Astrocyte (in vitro differentiated cells and primary cell): Measurements from ENCODE around the gene PHKA2. TPM values are rescaled to one million over a fixed set of nuclear protein-coding genes. Genes with fewer than 3 reads are reported as not detected.

Experiments used
- DNase-seq: peaks from one replicate; pipeline ENCODE4 v3.0.0-alpha.2; 2010; ENCODE audit warnings: low read depth
- FAIRE-seq: peaks from 2 replicates; lab custom pipeline; 2011; peaks lifted over from hg19 to GRCh38; lab: Jason Lieb, UNC
- H2AFZ ChIP-seq: 2 replicates; pipeline ENCODE4 v1.6.0; 2012; ENCODE audit warnings: low read depth, low read length, inconsistent platforms
- H3K27ac ChIP-seq: 2 replicates; pipeline ENCODE4 v1.5.1; 2011; ENCODE audit warnings: low read depth, low read length, inconsistent platforms
- H3K27me3 ChIP-seq: 2 replicates; pipeline ENCODE4 v1.6.0; 2011; ENCODE audit warnings: low read length, inconsistent platforms; ENCODE audit not compliant: insufficient read depth
- H3K36me3 ChIP-seq: 2 replicates; pipeline ENCODE4 v1.5.1; 2011; ENCODE audit warnings: low read length, inconsistent platforms; ENCODE audit not compliant: insufficient read depth
- H3K4me1 ChIP-seq: 2 replicates; pipeline ENCODE4 v1.5.1; 2011; ENCODE audit warnings: low read length, inconsistent platforms; ENCODE audit not compliant: insufficient read depth
- H3K4me2 ChIP-seq: 2 replicates; pipeline ENCODE4 v1.6.0; 2012; ENCODE audit warnings: low read length, inconsistent platforms
- H3K4me3 ChIP-seq: 2 replicates; pipeline ENCODE4 v1.5.1; 2011; ENCODE audit warnings: low read depth, mild to moderate bottlenecking, low read length, inconsistent platforms; ENCODE audit not compliant: insufficient read depth
- H3K79me2 ChIP-seq: 2 replicates; pipeline ENCODE4 v1.6.0; 2012; ENCODE audit warnings: mild to moderate bottlenecking, low read length, inconsistent platforms; ENCODE audit not compliant: insufficient read depth
- H3K9ac ChIP-seq: 2 replicates; pipeline ENCODE4 v1.6.0; 2012; ENCODE audit warnings: mild to moderate bottlenecking, low read length, inconsistent platforms
- H3K9me3 ChIP-seq: 2 replicates; pipeline ENCODE4 v1.5.1; 2012; ENCODE audit warnings: low read depth, mild to moderate bottlenecking, low read length, inconsistent platforms; ENCODE audit not compliant: insufficient read depth
- H4K20me1 ChIP-seq: 2 replicates; pipeline ENCODE4 v1.6.0; 2012; ENCODE audit warnings: low read length, inconsistent platforms; ENCODE audit not compliant: insufficient read depth
- H3K27ac Mint-ChIP-seq: one replicate; pipeline ENCODE4 v1.8.0; 2021; ENCODE audit warnings: mild to moderate bottlenecking, mixed read lengths; ENCODE audit not compliant: unreplicated experiment
- H3K27me3 Mint-ChIP-seq: one replicate; pipeline ENCODE4 v1.8.0; 2021; ENCODE audit warnings: low read depth, mixed read lengths; ENCODE audit not compliant: unreplicated experiment
- H3K36me3 Mint-ChIP-seq: one replicate; pipeline ENCODE4 v1.8.0; 2021; ENCODE audit warnings: low read depth, mixed read lengths; ENCODE audit not compliant: unreplicated experiment
- H3K4me1 Mint-ChIP-seq: one replicate; pipeline ENCODE4 v1.8.0; 2021; ENCODE audit warnings: low read depth, mixed read lengths; ENCODE audit not compliant: unreplicated experiment
- H3K4me3 Mint-ChIP-seq: one replicate; pipeline ENCODE4 v1.8.0; 2021; ENCODE audit warnings: mild to moderate bottlenecking, moderate library complexity, mixed read lengths; ENCODE audit not compliant: unreplicated experiment
- H3K9me3 Mint-ChIP-seq: one replicate; pipeline ENCODE4 v1.8.0; 2021; ENCODE audit warnings: mild to moderate bottlenecking, mixed read lengths; ENCODE audit not compliant: unreplicated experiment
- CTCF ChIP-seq: IDR thresholded peaks from 2 replicates; pipeline ENCODE4 v1.5.1; 2011; ENCODE audit warnings: low read depth, mild to moderate bottlenecking, inconsistent platforms, low read length, moderate library complexity; ENCODE audit not compliant: insufficient read depth
- EZH2 ChIP-seq: IDR thresholded peaks from 2 replicates; pipeline ENCODE4 v1.6.1; 2012; ENCODE audit warnings: mild to moderate bottlenecking, low read length, inconsistent platforms; ENCODE audit not compliant: insufficient read depth
- total RNA-seq: library from RNA; stranded (reverse); gene quantifications from 2 replicates; pipeline ENCODE4 v1.2.1, GENCODE V29; 2021

PHKA2 gene
- total RNA-seq, 1 donor from 2014 or later: 12.4 TPM

GRCh38 chrX:18899796-18900380, 84.0 kb downstream of the PHKA2 start:
- Histone ChIP-seq H3K9me3 (no peaks in the 10 kb centered on the region), H3K36me3 (no peaks in the 10 kb centered on the region), H3K79me2 (no peaks in the 10 kb centered on the region), H2AFZ (no peak overlapping the region), H3K4me3 (no peak overlapping the region), H3K27me3 (no peaks in the 10 kb centered on the region), H4K20me1 (no peaks in the 10 kb centered on the region), H3K4me1 (no peaks in the 10 kb centered on the region), H3K9ac (no peak overlapping the region), H3K4me2 (no peak overlapping the region), H3K27ac (no peak overlapping the region)
- FAIRE-seq: no peak
- no peak overlapping the region for H3K27ac Mint-ChIP-seq
- no peaks in the 10 kb centered on the region for H3K27me3 Mint-ChIP-seq
- H3K36me3 Mint-ChIP-seq: peaks cover 2% of the 10 kb centered on the region
- TF ChIP-seq CTCF (no peak), EZH2 (no peak)
- H3K4me3 Mint-ChIP-seq: no peak overlapping the region
- no peaks in the 10 kb centered on the region for H3K9me3 Mint-ChIP-seq
- DNase-seq: no peak
- H3K4me1 Mint-ChIP-seq: no peaks in the 10 kb centered on the region

DNA sequence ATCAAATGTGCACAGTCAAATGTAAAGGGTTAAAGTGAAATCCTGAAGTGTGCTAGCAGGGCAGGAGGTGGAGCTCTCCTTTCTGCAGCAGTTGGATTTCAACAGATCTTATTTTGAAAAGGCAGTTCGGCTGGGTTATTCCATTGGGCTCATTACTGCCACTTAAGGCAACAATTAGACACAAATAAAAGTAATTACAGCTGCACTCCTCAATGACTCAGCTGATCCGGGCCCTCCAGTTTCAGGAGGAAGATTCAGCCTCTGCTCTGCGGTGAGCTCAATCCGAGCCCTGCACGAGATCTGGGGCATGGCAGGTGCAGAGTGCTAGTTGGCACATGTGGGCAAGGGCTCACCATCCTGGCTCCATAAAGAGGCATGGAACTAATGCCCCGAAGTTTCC, 85.4 kb downstream of the PHKA2 start:
- Mint-ChIP-seq H3K27ac (no peak overlapping the region), H3K4me1 (no peaks in the 10 kb centered on the region), H3K9me3 (no peaks in the 10 kb centered on the region), H3K27me3 (no peaks in the 10 kb centered on the region), H3K36me3 (peaks cover 2% of the 10 kb centered on the region), H3K4me3 (no peak overlapping the region)
- Histone ChIP-seq H3K9ac (no peak overlapping the region), H3K79me2 (no peaks in the 10 kb centered on the region), H3K4me1 (no peaks in the 10 kb centered on the region), H3K4me2 (no peak overlapping the region), H3K27ac (no peak overlapping the region), H4K20me1 (no peaks in the 10 kb centered on the region), H3K27me3 (no peaks in the 10 kb centered on the region), H3K36me3 (no peaks in the 10 kb centered on the region), H3K4me3 (no peak overlapping the region), H2AFZ (no peak overlapping the region), H3K9me3 (no peaks in the 10 kb centered on the region)
- no peak for DNase-seq
- TF ChIP-seq CTCF (no peak), EZH2 (no peak)
- FAIRE-seq: peak; percentile 49

- Histone ChIP-seq H3K9ac (no peak overlapping the region), H3K27me3 (no peaks in the 10 kb centered on the region), H3K36me3 (no peaks in the 10 kb centered on the region), H4K20me1 (no peaks in the 10 kb centered on the region), H3K4me2 (no peak overlapping the region), H3K4me3 (no peak overlapping the region), H3K27ac (no peak overlapping the region), H3K4me1 (no peaks in the 10 kb centered on the region), H2AFZ (no peak overlapping the region), H3K79me2 (no peaks in the 10 kb centered on the region), H3K9me3 (no peaks in the 10 kb centered on the region)
- peaks cover 2% of the 10 kb centered on the region for H3K36me3 Mint-ChIP-seq
- H3K4me1 Mint-ChIP-seq: no peaks in the 10 kb centered on the region
- H3K4me3 Mint-ChIP-seq: no peak overlapping the region
- TF ChIP-seq EZH2 (no peak), CTCF (no peak)
- DNase-seq: no peak
- no peak overlapping the region for H3K27ac Mint-ChIP-seq
- no peak for FAIRE-seq
- no peaks in the 10 kb centered on the region for H3K27me3 Mint-ChIP-seq
- H3K9me3 Mint-ChIP-seq: no peaks in the 10 kb centered on the region
Measured at GRCh38 chrX:18898091-18898490, 85.8 kb downstream of the PHKA2 start.
